ENCODE data around the gene ALDH3A2.

GRCh38 chr17:19709841-19710240 lies 61.3 kb downstream of the ALDH3A2 start:
- TF ChIP-seq POLR2A (IDR thresholded peaks at IDR 0.05; ENCODE audit: low read length) (no peak), GATA1 (IDR thresholded peaks at IDR 0.05; ENCODE audit: low read depth, low read length) (no peak)
